ENCODE results near the gene MMP24OS. TPM values are rescaled to one million over a fixed set of nuclear protein-coding genes. Genes with fewer than 3 reads are reported as not detected.
A peak's percentile ranks its signal among the peaks of the same experiment; 100 is the strongest.

Gene MMP24OS
- total and polyA plus RNA-seq, 2 donors: 13.4 to 38.0 TPM

- no peaks in the 10 kb centered on the region for H3K4me1 ChIP-seq (ENCODE audit: insufficient read depth)
- WGBS: 90% methylated on average over 12 of the region's 12 CpGs
- H3K27ac ChIP-seq (ENCODE audit: low read depth): no peak overlapping the region
- DNase-seq (ENCODE audit: extremely low spot score): no peak
- no peak overlapping the region for H3K4me3 ChIP-seq (ENCODE audit: low read depth, low read length)
- H3K36me3 ChIP-seq (ENCODE audit: insufficient read depth): no peaks in the 10 kb centered on the region
These were observed 31.2 kb downstream of the MMP24OS start for GRCh38 chr20:35246723-35247122.

GRCh38 chr20:35243986-35244385 is 33.9 kb downstream of the MMP24OS start:
- no peak overlapping the region for H3K27ac ChIP-seq (ENCODE audit: low read depth)
- H3K4me3 ChIP-seq (ENCODE audit: low read depth, low read length): no peak overlapping the region
- no peaks in the 10 kb centered on the region for H3K36me3 ChIP-seq (ENCODE audit: insufficient read depth)
- 49% methylated on average over 2 of the region's 2 CpGs for WGBS
- H3K4me1 ChIP-seq (ENCODE audit: insufficient read depth): no peaks in the 10 kb centered on the region
- no peak for DNase-seq (ENCODE audit: extremely low spot score)

GRCh38 chr20:35243317-35243716 is 34.6 kb downstream of the MMP24OS start:
- Histone ChIP-seq H3K4me1 (ENCODE audit: insufficient read depth) (no peaks in the 10 kb centered on the region), H3K4me3 (ENCODE audit: low read depth, low read length) (no peak overlapping the region), H3K36me3 (ENCODE audit: insufficient read depth) (no peaks in the 10 kb centered on the region), H3K27ac (ENCODE audit: low read depth) (no peak overlapping the region)
- DNase-seq (ENCODE audit: extremely low spot score): no peak
- 63% methylated on average over 2 of the region's 2 CpGs for WGBS

- DNase-seq (ENCODE audit: extremely low spot score): no peak
- 84% methylated on average over 2 of the region's 2 CpGs for WGBS
- H3K4me3 ChIP-seq (ENCODE audit: low read depth, low read length): no peak overlapping the region
- H3K4me1 ChIP-seq (ENCODE audit: insufficient read depth): no peaks in the 10 kb centered on the region
- H3K36me3 ChIP-seq (ENCODE audit: insufficient read depth): peaks cover under 1% of the 10 kb centered on the region
- no peak overlapping the region for H3K27ac ChIP-seq (ENCODE audit: low read depth)
These were observed 37.1 kb downstream of the MMP24OS start for GRCh38 chr20:35240811-35241293.

DNA sequence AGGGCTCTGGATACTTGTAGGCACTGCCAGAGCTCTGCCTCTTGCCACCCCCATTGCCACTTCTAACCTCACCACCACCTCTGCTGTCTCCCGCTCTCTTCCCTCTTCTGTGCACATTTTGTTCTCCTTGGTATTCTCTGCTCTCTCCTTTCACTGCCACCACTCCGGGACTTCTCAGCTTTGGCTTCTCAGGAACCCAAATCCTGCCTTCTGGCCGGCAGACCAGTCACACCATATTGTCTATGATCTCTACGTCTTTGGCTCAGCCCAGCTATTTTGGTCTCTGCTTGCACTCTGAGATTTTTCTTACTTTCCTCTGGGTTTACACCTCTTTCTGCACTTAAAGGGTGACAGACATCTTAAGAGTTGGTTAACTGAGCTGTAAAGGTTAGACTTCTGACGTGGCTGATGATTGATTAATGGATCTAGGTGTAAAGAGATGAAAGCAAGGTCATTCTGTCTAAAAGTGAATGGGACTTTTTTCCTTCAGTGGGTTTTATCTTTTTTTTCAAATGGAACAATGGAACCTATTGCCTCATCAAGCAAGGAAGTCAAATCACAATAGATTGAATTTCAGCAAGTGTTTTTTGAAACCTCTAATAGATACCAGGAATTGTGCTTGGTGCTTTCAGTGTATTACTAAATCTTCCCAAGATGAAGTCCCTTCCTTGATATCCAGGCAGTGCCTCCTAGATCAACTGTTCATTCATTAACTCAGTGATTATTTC is 37.7 kb downstream of the MMP24OS start:
- WGBS: 65% methylated on average over 5 of the region's 5 CpGs

GRCh38 chr20:35238735-35239134 is 39.2 kb downstream of the MMP24OS start:
- no peak overlapping the region for H3K4me3 ChIP-seq (ENCODE audit: low read depth, low read length)
- WGBS: 88% methylated on average over 5 of the region's 5 CpGs
- H3K36me3 ChIP-seq (ENCODE audit: insufficient read depth): peaks cover 1% of the 10 kb centered on the region
- no peak overlapping the region for H3K27ac ChIP-seq (ENCODE audit: low read depth)
- DNase-seq (ENCODE audit: extremely low spot score): no peak
- H3K4me1 ChIP-seq (ENCODE audit: insufficient read depth): no peaks in the 10 kb centered on the region

More for the DNA sequence above, 37.7 kb downstream of the MMP24OS start:
- DNase-seq (ENCODE audit: extremely low spot score): no peak
- Histone ChIP-seq H3K4me3 (ENCODE audit: low read depth, low read length) (no peak overlapping the region), H3K27ac (ENCODE audit: low read depth) (no peak overlapping the region), H3K36me3 (ENCODE audit: insufficient read depth) (peaks cover 1% of the 10 kb centered on the region), H3K4me1 (ENCODE audit: insufficient read depth) (no peaks in the 10 kb centered on the region)

DNA sequence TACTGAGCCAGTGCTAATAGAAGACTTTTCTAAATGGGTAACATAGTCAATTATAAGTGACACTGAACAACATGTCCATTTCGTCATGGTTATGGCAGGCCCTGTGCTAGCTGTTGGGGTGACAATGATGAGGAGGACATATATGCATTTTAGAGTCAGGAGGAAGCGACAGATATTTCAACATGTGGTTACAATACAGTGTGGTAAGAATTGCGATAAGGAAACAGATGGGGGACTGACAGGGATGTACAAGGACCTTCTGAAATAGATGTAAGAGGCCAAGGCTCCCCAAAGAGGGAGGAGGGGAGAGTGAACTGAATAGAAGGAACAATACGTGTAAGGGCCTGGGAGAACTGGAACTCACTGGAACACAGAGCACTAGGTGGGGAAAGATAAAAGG is 39.8 kb downstream of the MMP24OS start:
- peaks cover 1% of the 10 kb centered on the region for H3K36me3 ChIP-seq (ENCODE audit: insufficient read depth)
- no peak for DNase-seq (ENCODE audit: extremely low spot score)

DNA sequence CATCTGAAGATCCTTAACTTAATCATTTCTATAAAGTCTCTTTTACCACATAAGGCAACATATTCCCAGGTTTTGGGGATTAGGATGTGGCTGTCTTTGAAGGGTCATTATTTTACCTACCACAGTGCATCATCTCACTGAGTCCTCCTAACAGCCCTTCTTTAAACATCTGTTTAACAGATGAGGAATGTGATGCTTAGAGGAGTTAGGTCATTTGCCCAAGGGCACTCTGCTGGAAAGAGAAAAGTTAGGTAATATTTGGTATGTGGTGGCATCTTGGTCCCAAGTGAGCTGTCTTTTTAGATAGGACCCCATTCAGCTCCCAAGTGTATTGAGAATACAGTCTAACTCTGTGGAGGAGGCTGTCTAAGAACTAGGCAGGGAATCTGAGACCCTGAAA is 40.4 kb downstream of the MMP24OS start:
- H3K4me1 ChIP-seq (ENCODE audit: insufficient read depth): no peaks in the 10 kb centered on the region
- H3K36me3 ChIP-seq (ENCODE audit: insufficient read depth): peaks cover 1% of the 10 kb centered on the region
- no peak for DNase-seq (ENCODE audit: extremely low spot score)
- no peak overlapping the region for H3K27ac ChIP-seq (ENCODE audit: low read depth)
- no peak overlapping the region for H3K4me3 ChIP-seq (ENCODE audit: low read depth, low read length)

More for the DNA sequence above, 39.8 kb downstream of the MMP24OS start:
- H3K4me1 ChIP-seq (ENCODE audit: insufficient read depth): no peaks in the 10 kb centered on the region
- 84% methylated on average over 4 of the region's 4 CpGs for WGBS
- no peak overlapping the region for H3K4me3 ChIP-seq (ENCODE audit: low read depth, low read length)
- no peak overlapping the region for H3K27ac ChIP-seq (ENCODE audit: low read depth)

DNA sequence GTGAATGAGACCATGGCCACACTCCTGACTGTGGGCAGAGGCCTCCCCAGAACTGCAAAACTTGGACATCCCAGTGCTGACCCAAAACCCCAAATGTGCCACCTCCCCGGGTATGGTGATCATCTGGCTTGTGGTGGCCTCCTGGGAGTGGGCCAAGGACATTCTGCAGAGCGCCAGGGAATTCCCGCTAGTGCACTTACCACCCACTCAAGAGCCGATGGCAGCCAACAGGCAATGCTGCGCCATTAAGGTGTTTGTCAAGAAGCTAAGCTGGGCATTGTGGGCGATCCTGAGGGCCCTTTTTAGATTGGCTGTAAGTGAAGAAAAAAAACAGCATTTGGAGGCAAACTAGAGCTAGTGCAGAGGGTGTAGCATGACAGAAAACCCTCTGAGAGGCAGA is 42.0 kb downstream of the MMP24OS start:
- 92% methylated on average over 6 of the region's 6 CpGs for WGBS
- Histone ChIP-seq H3K36me3 (ENCODE audit: insufficient read depth) (peaks cover 1% of the 10 kb centered on the region), H3K4me1 (ENCODE audit: insufficient read depth) (no peaks in the 10 kb centered on the region), H3K27ac (ENCODE audit: low read depth) (no peak overlapping the region), H3K4me3 (ENCODE audit: low read depth, low read length) (no peak overlapping the region)
- DNase-seq (ENCODE audit: extremely low spot score): no peak

DNA sequence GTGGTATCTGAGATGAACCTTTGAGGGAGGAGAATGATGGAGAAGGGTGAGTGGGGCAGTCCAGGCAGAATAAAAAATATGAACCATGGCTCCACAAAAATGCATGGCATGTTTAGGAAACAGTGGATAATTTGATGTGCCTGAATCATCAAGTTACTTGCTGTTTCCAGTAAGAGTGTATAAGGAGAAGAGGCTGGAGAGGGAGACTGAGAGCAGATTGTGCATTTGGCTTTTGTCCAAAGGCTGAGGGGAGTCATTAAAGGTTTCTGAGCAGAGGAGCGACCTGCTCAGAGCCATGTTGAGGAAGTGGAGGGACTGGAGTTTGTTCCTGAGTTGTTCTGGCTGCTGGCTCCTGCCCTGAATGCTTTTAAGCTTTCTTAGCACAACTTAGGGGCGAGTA is 45.3 kb downstream of the MMP24OS start:
- DNase-seq (ENCODE audit: extremely low spot score): no peak
- H3K36me3 ChIP-seq (ENCODE audit: insufficient read depth): peaks cover 1% of the 10 kb centered on the region
- H3K4me1 ChIP-seq (ENCODE audit: insufficient read depth): no peaks in the 10 kb centered on the region
- 69% methylated on average over 2 of the region's 2 CpGs for WGBS
- H3K27ac ChIP-seq (ENCODE audit: low read depth): no peak overlapping the region
- no peak overlapping the region for H3K4me3 ChIP-seq (ENCODE audit: low read depth, low read length)

- 6% methylated on average over 74 of the region's 74 CpGs for WGBS
- H3K4me1 ChIP-seq (ENCODE audit: insufficient read depth): peaks cover 2% of the 10 kb centered on the region
- peak overlapping the region; percentile 74 for H3K4me3 ChIP-seq (ENCODE audit: low read depth, low read length)
- no peak overlapping the region for H3K27ac ChIP-seq (ENCODE audit: low read depth)
- no peaks in the 10 kb centered on the region for H3K36me3 ChIP-seq (ENCODE audit: insufficient read depth)
- DNase-seq (ENCODE audit: extremely low spot score): no peak
These were observed 50.8 kb downstream of the MMP24OS start for GRCh38 chr20:35226884-35227681.

All from urinary bladder (tissue), 4 donors.